SU-DHL-6 (cell line): ENCODE data around the gene PDE1C.

ENCODE experiments used
- H2AFZ ChIP-seq: fragments of 200-600 bp; sonication (generic); 2 replicates; pipeline ENCODE4 v1.6.1; 2014; ENCODE audit warnings: low read depth, mild to moderate bottlenecking, moderate library complexity, mixed read lengths, antibody characterized with exemption, low read length; ENCODE audit not compliant: severe bottlenecking
- H3F3A ChIP-seq: fragments of 200-600 bp; shearing (Covaris generic); 2 replicates; pipeline ENCODE4 v1.6.0; 2016; ENCODE audit warnings: antibody characterized with exemption, mild to moderate bottlenecking; ENCODE audit not compliant: insufficient read depth
- H3K27ac ChIP-seq: fragments of 200-600 bp; sonication (generic); 2 replicates; pipeline ENCODE4 v1.5.1; 2016; ENCODE audit warnings: low read depth, mild to moderate bottlenecking, low read length, moderate library complexity, mixed read lengths
- H3K27me3 ChIP-seq: fragments of 200-600 bp; sonication (generic), shearing (Covaris generic); 2 replicates; pipeline ENCODE4 v1.6.0; 2014; ENCODE audit warnings: mild to moderate bottlenecking, low read length
- H3K36me3 ChIP-seq: fragments of 200-600 bp; sonication (generic); 2 replicates; pipeline ENCODE4 v1.6.1; 2014; ENCODE audit warnings: mild to moderate bottlenecking, low read length, mixed read lengths
- H3K4me2 ChIP-seq: fragments of 300-600, 200-600 bp; shearing (Covaris generic), sonication (generic); 2 replicates; pipeline ENCODE4 v1.6.0; 2014; ENCODE audit warnings: low read length, low read depth, mild to moderate bottlenecking; ENCODE audit not compliant: poor library complexity, severe bottlenecking
- H3K4me3 ChIP-seq: fragments of 200-600 bp; sonication (generic); 2 replicates; pipeline ENCODE4 v1.5.1; 2014; ENCODE audit warnings: antibody characterized with exemption, low read length, mild to moderate bottlenecking, mixed read lengths; ENCODE audit not compliant: insufficient read depth, poor library complexity, severe bottlenecking
- H3K79me2 ChIP-seq: fragments of 200-600 bp; sonication (generic); 2 replicates; pipeline ENCODE4 v1.6.1; 2014; ENCODE audit warnings: mild to moderate bottlenecking, low read length, moderate library complexity; ENCODE audit not compliant: insufficient read depth
- H3K9ac ChIP-seq: fragments of 200-600 bp; sonication (generic); 2 replicates; pipeline ENCODE4 v1.7.0; 2014; ENCODE audit warnings: mild to moderate bottlenecking, low read length
- H3K9me2 ChIP-seq: fragments of 200-600 bp; sonication (generic); replicated peaks from 2 replicates; pipeline ENCODE4 v1.6.1; 2014; ENCODE audit warnings: low read length; ENCODE audit not compliant: insufficient read depth
- H3K9me3 ChIP-seq: fragments of 200-600 bp; sonication (generic); 2 replicates; pipeline ENCODE4 v1.6.1; 2014; ENCODE audit warnings: low read length, mixed read lengths; ENCODE audit not compliant: insufficient read depth
- H4K20me1 ChIP-seq: fragments of 200-600 bp; sonication (generic); 2 replicates; pipeline ENCODE4 v1.6.1; 2014; ENCODE audit warnings: low read depth, mild to moderate bottlenecking, antibody characterized with exemption, low read length, moderate library complexity, mixed read lengths
- CTCF ChIP-seq: fragments of 200-600 bp; sonication (generic); IDR thresholded peaks from one replicate; pipeline ENCODE4 v1.5.1; 2017; ENCODE audit warnings: antibody characterized with exemption, mild to moderate bottlenecking, low read length, moderate library complexity; ENCODE audit not compliant: insufficient read depth, poor library complexity, severe bottlenecking
- EZH2phosphoT487 ChIP-seq: fragments of 200-600 bp; sonication (generic), shearing (Covaris generic); conservative IDR thresholded peaks from 2 replicates; pipeline ENCODE4 v1.6.1; 2018; ENCODE audit warnings: mild to moderate bottlenecking, antibody characterized with exemption, low read length, moderate library complexity, mixed read lengths

PDE1C gene

DNA sequence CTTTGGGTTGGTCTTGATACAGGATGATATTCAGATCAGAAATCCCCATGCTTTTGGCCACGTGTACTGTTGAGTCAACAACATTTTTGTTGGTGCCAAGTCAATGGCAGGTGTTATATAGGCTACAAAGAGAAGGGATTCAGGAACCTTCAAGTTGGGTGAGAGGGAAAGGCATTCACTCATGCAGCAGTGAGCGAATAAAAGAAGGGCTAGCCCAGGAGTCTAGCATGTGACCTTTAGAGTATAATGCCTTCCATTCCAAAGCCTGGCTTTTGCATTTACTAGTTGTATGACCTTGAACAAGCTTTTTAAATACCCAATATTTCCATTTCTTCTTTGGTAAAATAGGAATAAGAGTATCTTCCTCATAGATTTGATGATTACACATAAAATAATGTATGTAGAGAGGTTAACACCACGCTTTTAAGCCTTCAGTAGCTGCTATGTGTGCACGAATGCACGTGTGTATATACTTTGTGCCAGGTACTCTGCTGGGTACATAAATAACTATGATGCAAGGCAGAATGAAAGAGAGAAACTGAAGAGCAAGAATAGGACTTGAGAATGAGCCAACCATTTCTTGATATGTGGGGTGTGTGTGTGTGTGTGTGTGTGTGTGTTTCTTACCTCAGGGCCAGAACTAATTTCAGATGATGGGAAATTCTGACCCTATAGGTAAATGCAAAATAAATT, 163.6 kb downstream of the PDE1C start:
- no peaks in the 10 kb centered on the region for H3F3A ChIP-seq
- H2AFZ ChIP-seq: no peak overlapping the region
- H4K20me1 ChIP-seq: no peaks in the 10 kb centered on the region; the same call in 1 of the 2 replicates
- no peak overlapping the region for H3K27ac ChIP-seq
- H3K79me2 ChIP-seq: no peaks in the 10 kb centered on the region
- no peaks in the 10 kb centered on the region for H3K9me3 ChIP-seq
- H3K27me3 ChIP-seq: no peaks in the 10 kb centered on the region
- H3K4me2 ChIP-seq: no peak overlapping the region
- H3K36me3 ChIP-seq: no peaks in the 10 kb centered on the region
- H3K9ac ChIP-seq: no peak overlapping the region
- no peaks in the 10 kb centered on the region for H3K9me2 ChIP-seq
- H3K4me3 ChIP-seq: no peak overlapping the region
- TF ChIP-seq EZH2phosphoT487 (no peak), CTCF (no peak)

GRCh38 chr7:31903962-31904361, 166.2 kb downstream of the PDE1C start:
- Histone ChIP-seq H4K20me1 (no peaks in the 10 kb centered on the region; the same call in 1 of the 2 replicates), H3K27ac (no peak overlapping the region), H3K79me2 (no peaks in the 10 kb centered on the region), H2AFZ (no peak overlapping the region), H3K9me2 (no peaks in the 10 kb centered on the region), H3K9me3 (no peaks in the 10 kb centered on the region), H3K36me3 (no peaks in the 10 kb centered on the region; the same call in 1 of the 2 replicates), H3K4me3 (no peak overlapping the region), H3F3A (no peaks in the 10 kb centered on the region), H3K27me3 (no peaks in the 10 kb centered on the region), H3K4me2 (no peak overlapping the region), H3K9ac (no peak overlapping the region)
- no peak for TF ChIP-seq CTCF
- no peak for TF ChIP-seq EZH2phosphoT487

GRCh38 chr7:31899356-31899927, 170.8 kb downstream of the PDE1C start:
- Histone ChIP-seq H3K9ac (no peak overlapping the region), H3K9me3 (no peaks in the 10 kb centered on the region), H3K79me2 (no peaks in the 10 kb centered on the region), H3F3A (no peaks in the 10 kb centered on the region), H3K4me3 (no peak overlapping the region), H4K20me1 (no peaks in the 10 kb centered on the region; the same call in 1 of the 2 replicates), H3K36me3 (no peaks in the 10 kb centered on the region; the same call in 1 of the 2 replicates), H3K27me3 (no peaks in the 10 kb centered on the region), H3K9me2 (no peaks in the 10 kb centered on the region), H3K4me2 (no peak overlapping the region), H3K27ac (no peak overlapping the region), H2AFZ (no peak overlapping the region)
- TF ChIP-seq EZH2phosphoT487: no peak
- TF ChIP-seq CTCF: no peak
